Liver (tissue), 9 donors: ENCODE results near the gene LRP3. TPM values are rescaled to one million over a fixed set of nuclear protein-coding genes. Genes with fewer than 3 reads are reported as not detected.

Experiments
- DNase-seq: peaks from one replicate; pipeline ENCODE4 v3.0.0-alpha.2; 2017; ENCODE audit warnings: low spot score
- H3K27ac ChIP-seq, 2 donors: one replicate each; pipeline ENCODE4 v1.7.0; 2013; ENCODE audit warnings: inconsistent platforms in 2 of 2, low read length in 2 of 2, control low read depth in 1 of 2, low read depth in 1 of 2, mild to moderate bottlenecking in 1 of 2
- H3K27me3 ChIP-seq, 4 donors: one replicate each; pipeline versions ENCODE4 v1.6.1 to v1.7.0; 2013; ENCODE audit warnings: low read length in 3 of 4, inconsistent platforms in 1 of 4, mild to moderate bottlenecking in 1 of 4, moderate library complexity in 1 of 4; ENCODE audit not compliant: control insufficient read depth in 4 of 4, insufficient read depth in 4 of 4
- H3K36me3 ChIP-seq, 4 donors: one replicate each; pipeline versions ENCODE4 v1.6.1 to v1.7.0; 2013; ENCODE audit warnings: low read length in 3 of 4, mild to moderate bottlenecking in 3 of 4, low read depth in 1 of 4, moderate library complexity in 1 of 4; ENCODE audit not compliant: control insufficient read depth in 4 of 4, insufficient read depth in 3 of 4
- H3K4me1 ChIP-seq, 4 donors: one replicate each; pipeline versions ENCODE4 v1.6.1 to v1.7.0; 2013; ENCODE audit warnings: low read length in 3 of 4, mild to moderate bottlenecking in 3 of 4, moderate library complexity in 1 of 4; ENCODE audit not compliant: control insufficient read depth in 4 of 4, insufficient read depth in 4 of 4
- H3K4me3 ChIP-seq, 3 donors: one replicate each; pipeline versions ENCODE4 v1.6.1 to v1.7.0; 2013; ENCODE audit warnings: low read length in 3 of 3, control low read depth in 1 of 3, low read depth in 1 of 3, mild to moderate bottlenecking in 1 of 3
- H3K9ac ChIP-seq, 2 donors: one replicate each; pipeline ENCODE4 v1.7.0; 2013; ENCODE audit warnings: low read length in 2 of 2, mild to moderate bottlenecking in 2 of 2, moderate library complexity in 2 of 2, control low read depth in 1 of 2, low read depth in 1 of 2
- H3K9me3 ChIP-seq, 4 donors: one replicate each; pipeline versions ENCODE4 v1.6.1 to v1.7.0; 2013; ENCODE audit warnings: low read length in 3 of 4; ENCODE audit not compliant: control insufficient read depth in 4 of 4
- ATF3 ChIP-seq: IDR thresholded peaks from 2 replicates; pipeline ENCODE4 v1.6.1; 2016; ENCODE audit warnings: antibody characterized with exemption
- EGR1 ChIP-seq, 2 donors: IDR thresholded peaks; 2 replicates each; pipeline ENCODE4 v1.6.1; 2016 to 2018; ENCODE audit warnings: antibody characterized with exemption in 2 of 2, low read depth in 2 of 2
- FOXA1 ChIP-seq: IDR thresholded peaks from 2 replicates; pipeline ENCODE4 v1.6.1; 2016; ENCODE audit warnings: antibody characterized with exemption
- FOXA2 ChIP-seq: IDR thresholded peaks from 2 replicates; pipeline ENCODE4 v1.6.1; 2016; ENCODE audit warnings: antibody characterized with exemption
- GABPA ChIP-seq, 2 donors: IDR thresholded peaks in 1 of 2; conservative IDR thresholded peaks in 1 of 2; 2 replicates each; pipeline ENCODE4 v1.6.1; 2016; ENCODE audit warnings: antibody characterized with exemption in 2 of 2, mild to moderate bottlenecking in 1 of 2, moderate library complexity in 1 of 2
- HNF4A ChIP-seq, 2 donors: conservative IDR thresholded peaks; 2 replicates each; pipeline ENCODE4 v1.6.1; 2016; ENCODE audit warnings: antibody characterized with exemption in 2 of 2, mild to moderate bottlenecking in 2 of 2
- HNF4G ChIP-seq: IDR thresholded peaks from 2 replicates; pipeline ENCODE4 v1.6.1; 2016; ENCODE audit warnings: antibody characterized with exemption
- JUND ChIP-seq, 2 donors: IDR thresholded peaks; 2 replicates each; pipeline ENCODE4 v1.6.1; 2016; ENCODE audit warnings: antibody characterized with exemption in 2 of 2
- NR2F2 ChIP-seq: IDR thresholded peaks from 2 replicates; pipeline ENCODE4 v1.6.1; 2016; ENCODE audit warnings: antibody characterized with exemption
- RAD21 ChIP-seq, 2 donors: IDR thresholded peaks; 2 replicates each; pipeline ENCODE4 v1.6.1; 2016; ENCODE audit warnings: antibody characterized with exemption in 2 of 2, mild to moderate bottlenecking in 2 of 2
- REST ChIP-seq: IDR thresholded peaks from 2 replicates; pipeline ENCODE4 v1.6.1; 2016; ENCODE audit warnings: antibody characterized with exemption, mild to moderate bottlenecking
- RXRA ChIP-seq, 2 donors: IDR thresholded peaks; 2 replicates each; pipeline ENCODE4 v1.6.1; 2017 to 2018; ENCODE audit warnings: antibody characterized with exemption in 2 of 2, mild to moderate bottlenecking in 1 of 2
- SP1 ChIP-seq: IDR thresholded peaks from 2 replicates; pipeline ENCODE4 v1.6.1; 2018; ENCODE audit warnings: antibody characterized with exemption, mild to moderate bottlenecking
- TAF1 ChIP-seq: conservative IDR thresholded peaks from 2 replicates; pipeline ENCODE4 v1.6.1; 2016; ENCODE audit warnings: antibody characterized with exemption, mild to moderate bottlenecking
- YY1 ChIP-seq: IDR thresholded peaks from 2 replicates; pipeline ENCODE4 v1.6.1; 2016; ENCODE audit warnings: antibody characterized with exemption, mild to moderate bottlenecking
- ZBTB33 ChIP-seq: IDR thresholded peaks from 2 replicates; pipeline ENCODE4 v1.6.1; 2016; ENCODE audit warnings: antibody characterized with exemption
- WGBS: extraction: QIAGEN DNeasy Blood & Tissue Kit; methylation state at CpG from one replicate; pipeline ENCODE4 v1.1.7; 2013; 5-methylcytosine and 5-hydroxymethylcytosine counted together
- polyA plus RNA-seq, 2 donors: library from polyadenylated mRNA; stranded (reverse) in 1 of 2; unstranded in 1 of 2; fragments of 200-250 nt in 1 of 2; fragments of >200 nt in 1 of 2; fragmentation: Nextera tagmentation in 1 of 2; extraction: Ambion mirVana in 1 of 2; gene quantifications; one replicate each; pipeline versions ENCODE4 v1.2.1 to v1.2.3, GENCODE V29; 2013 to 2015
- total RNA-seq, 2 donors: library from RNA; depleted of rRNA; stranded (reverse); fragments of >200 nt; gene quantifications; one replicate each; pipeline ENCODE4 v1.2.3, GENCODE V29; 2014
- TF ChIP-seq, protein P1 (sequence below): IDR thresholded peaks from 2 replicates; pipeline ENCODE4 v1.6.1; 2016; ENCODE audit warnings: antibody characterized with exemption
- TF ChIP-seq, protein P2 (sequence below): fragments of 150-350 bp; IDR thresholded peaks from 2 replicates; pipeline ENCODE4 v1.5.1; 2017; ENCODE audit warnings: improper control_type of control experiment, low read depth, low read length; ENCODE audit not compliant: missing input control
- donor health status: healthy.
- donor health status: healthy.
- donor health status: healthy.
- donor health status: healthy.
- donor health status: healthy.

Gene LRP3
- total and polyA plus RNA-seq, 4 donors, result 2.5 to 42.3 (median 15.4) TPM

- no peak for TF ChIP-seq ZBTB33
- TF ChIP-seq FOXA1, result no peak
Observed at GRCh38 chr19:33239223-33239975, 45.3 kb downstream of the LRP3 start (continued).

DNA sequence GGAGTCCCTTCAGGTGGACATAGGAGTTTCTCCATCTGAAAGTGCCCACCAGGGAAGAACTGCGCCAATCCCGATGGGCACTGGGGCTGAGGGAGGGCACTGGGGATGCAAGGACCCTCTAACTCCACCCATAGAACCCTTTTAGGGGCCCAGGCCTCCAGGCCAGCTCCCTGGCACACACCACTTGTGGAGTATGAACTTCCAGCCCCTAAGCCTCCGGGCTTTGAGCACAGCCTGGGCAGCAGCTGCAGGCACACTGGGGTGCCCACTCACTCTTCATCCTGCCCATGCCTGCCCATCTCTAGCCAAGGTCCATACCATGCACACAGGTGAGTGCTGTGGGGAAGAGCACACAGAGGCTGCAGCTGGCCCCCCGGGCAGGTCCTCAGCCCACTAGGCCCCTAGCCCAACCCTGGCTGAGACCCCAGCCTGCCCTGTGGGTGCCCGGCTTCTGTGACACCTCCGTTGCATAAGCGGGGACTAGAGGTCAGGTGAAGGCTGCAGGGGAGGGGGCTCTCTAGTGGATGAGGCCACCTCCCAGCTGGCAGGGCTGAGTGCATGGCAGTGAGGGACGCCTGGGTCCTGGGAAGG is 46.1 kb downstream of the LRP3 start:
- Histone ChIP-seq H3K4me1 (peaks cover 8 to 32% (median 21%) of the 10 kb centered on the region in 4 donors), H3K36me3 (no peaks in the 10 kb centered on the region), H3K27ac (peak overlapping the region; percentile 81 to 89), H3K27me3 (no peaks in the 10 kb centered on the region), H3K9me3 (no peaks in the 10 kb centered on the region), H3K4me3 (no peak overlapping the region), H3K9ac (no peak overlapping the region)
- no peak for DNase-seq
- WGBS, result 75% methylated on average over 8 of the region's 8 CpGs
- no peak for TF ChIP-seq HNF4G
- TF ChIP-seq, protein P1, sequence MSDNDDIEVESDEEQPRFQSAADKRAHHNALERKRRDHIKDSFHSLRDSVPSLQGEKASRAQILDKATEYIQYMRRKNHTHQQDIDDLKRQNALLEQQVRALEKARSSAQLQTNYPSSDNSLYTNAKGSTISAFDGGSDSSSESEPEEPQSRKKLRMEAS, result no peak

DNA sequence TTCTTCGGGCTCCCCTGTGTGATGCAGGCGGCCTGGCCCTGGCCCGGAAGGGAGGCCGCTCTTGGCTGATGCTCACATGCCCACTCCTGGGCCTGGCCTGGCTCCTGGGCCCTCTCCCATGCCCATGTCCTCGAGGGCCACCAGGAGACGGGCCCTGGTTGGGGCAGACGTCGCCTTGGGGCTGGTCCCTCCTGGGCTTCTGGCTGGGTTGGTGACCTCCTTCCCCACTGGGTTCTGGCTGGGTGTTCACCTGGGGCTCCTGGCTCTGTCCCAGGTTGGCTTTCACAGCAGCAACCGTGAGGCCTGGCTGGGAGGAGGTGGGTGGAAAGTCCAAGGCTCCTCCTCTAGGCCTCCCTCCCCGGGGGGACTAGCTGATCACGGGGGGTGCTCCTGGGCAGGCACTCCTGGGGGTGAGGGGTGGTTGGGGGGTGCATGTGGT is 47.0 kb downstream of the LRP3 start:
- peak overlapping the region in 1 of 3 donors; percentile 30 for H3K4me3 ChIP-seq
- H3K36me3 ChIP-seq, result no peaks in the 10 kb centered on the region
- no peaks in the 10 kb centered on the region for H3K27me3 ChIP-seq
- peaks cover 8 to 27% (median 21%) of the 10 kb centered on the region in 4 donors for H3K4me1 ChIP-seq
- peak; percentile 53 for DNase-seq
- peaks cover 0 to 4% (median under 1%) of the 10 kb centered on the region in 4 donors for H3K9me3 ChIP-seq
- peak overlapping the region; percentile 81 to 89 for H3K27ac ChIP-seq
- WGBS, result 30% methylated on average over 11 of the region's 11 CpGs
- H3K9ac ChIP-seq, result peak overlapping the region in 1 of 2 donors; percentile 25
- TF ChIP-seq HNF4G (no peak), REST (peak; percentile 41), NR2F2 (no peak), TAF1 (no peak), ATF3 (no peak), SP1 (peak; percentile 50), FOXA2 (no peak), YY1 (no peak), RAD21 (IDR thresholded peaks at IDR 0.05) (no peak), ZBTB33 (no peak), JUND (IDR thresholded peaks at IDR 0.05) (no peak), RXRA (IDR thresholded peaks at IDR 0.05) (peak; percentile 44 to 67), HNF4A (conservative IDR thresholded peaks at IDR 0.05) (peak; percentile 65 to 76), EGR1 (IDR thresholded peaks at IDR 0.05; ENCODE audit: low read depth in 2 of 2) (no peak), FOXA1 (no peak), GABPA (IDR thresholded peaks at IDR 0.05 in 1 of 2, conservative IDR thresholded peaks at IDR 0.05 in 1 of 2) (no peak)
- TF ChIP-seq, protein P2, sequence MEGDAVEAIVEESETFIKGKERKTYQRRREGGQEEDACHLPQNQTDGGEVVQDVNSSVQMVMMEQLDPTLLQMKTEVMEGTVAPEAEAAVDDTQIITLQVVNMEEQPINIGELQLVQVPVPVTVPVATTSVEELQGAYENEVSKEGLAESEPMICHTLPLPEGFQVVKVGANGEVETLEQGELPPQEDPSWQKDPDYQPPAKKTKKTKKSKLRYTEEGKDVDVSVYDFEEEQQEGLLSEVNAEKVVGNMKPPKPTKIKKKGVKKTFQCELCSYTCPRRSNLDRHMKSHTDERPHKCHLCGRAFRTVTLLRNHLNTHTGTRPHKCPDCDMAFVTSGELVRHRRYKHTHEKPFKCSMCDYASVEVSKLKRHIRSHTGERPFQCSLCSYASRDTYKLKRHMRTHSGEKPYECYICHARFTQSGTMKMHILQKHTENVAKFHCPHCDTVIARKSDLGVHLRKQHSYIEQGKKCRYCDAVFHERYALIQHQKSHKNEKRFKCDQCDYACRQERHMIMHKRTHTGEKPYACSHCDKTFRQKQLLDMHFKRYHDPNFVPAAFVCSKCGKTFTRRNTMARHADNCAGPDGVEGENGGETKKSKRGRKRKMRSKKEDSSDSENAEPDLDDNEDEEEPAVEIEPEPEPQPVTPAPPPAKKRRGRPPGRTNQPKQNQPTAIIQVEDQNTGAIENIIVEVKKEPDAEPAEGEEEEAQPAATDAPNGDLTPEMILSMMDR, result no peak
- TF ChIP-seq, protein P1, result no peak
